Stimulated activated naive CD8-positive, alpha-beta T cell treated with anti-CD3 and anti-CD28 coated beads, Interleukin-15, amount 100 ng/mL, for 72 hours (primary cell): ENCODE data around the gene SOD1.
A peak's percentile ranks its signal among the peaks of the same experiment; 100 is the strongest.
"Not testable (repeated sequence)": the region's sequence is repeated elsewhere in the genome, so short reads cannot be mapped to it uniquely, and the experiment has no call there.

Source experiments
- ATAC-seq: fragments of 150-1000 bp; cut with Tn5 transposase; 2 replicates; pipeline ENCODE4 v1.10.0; 2021; ENCODE audit warnings: mild to moderate bottlenecking, moderate library complexity
- DNase-seq, 2 donors: peaks; one replicate each; pipeline ENCODE4 v3.0.0; 2021 to 2022
- H3K27ac Mint-ChIP-seq, 2 donors: one replicate each; pipeline ENCODE4 v1.8.0; 2022; ENCODE audit warnings: mild to moderate bottlenecking in 2 of 2, mixed read lengths in 2 of 2, moderate library complexity in 2 of 2
- H3K27me3 Mint-ChIP-seq: one replicate; pipeline ENCODE4 v1.8.0; 2022; ENCODE audit warnings: mixed read lengths
- H3K4me1 Mint-ChIP-seq: one replicate; pipeline ENCODE4 v1.8.0; 2022; ENCODE audit warnings: mild to moderate bottlenecking, mixed read lengths
- H3K4me3 Mint-ChIP-seq, 2 donors: one replicate each; pipeline ENCODE4 v1.8.0; 2022; ENCODE audit warnings: mild to moderate bottlenecking in 2 of 2, mixed read lengths in 2 of 2, moderate library complexity in 1 of 2
- H3K9me3 Mint-ChIP-seq, 2 donors: one replicate each; pipeline ENCODE4 v1.8.0; 2022; ENCODE audit warnings: mixed read lengths in 2 of 2

SOD1 gene

DNA sequence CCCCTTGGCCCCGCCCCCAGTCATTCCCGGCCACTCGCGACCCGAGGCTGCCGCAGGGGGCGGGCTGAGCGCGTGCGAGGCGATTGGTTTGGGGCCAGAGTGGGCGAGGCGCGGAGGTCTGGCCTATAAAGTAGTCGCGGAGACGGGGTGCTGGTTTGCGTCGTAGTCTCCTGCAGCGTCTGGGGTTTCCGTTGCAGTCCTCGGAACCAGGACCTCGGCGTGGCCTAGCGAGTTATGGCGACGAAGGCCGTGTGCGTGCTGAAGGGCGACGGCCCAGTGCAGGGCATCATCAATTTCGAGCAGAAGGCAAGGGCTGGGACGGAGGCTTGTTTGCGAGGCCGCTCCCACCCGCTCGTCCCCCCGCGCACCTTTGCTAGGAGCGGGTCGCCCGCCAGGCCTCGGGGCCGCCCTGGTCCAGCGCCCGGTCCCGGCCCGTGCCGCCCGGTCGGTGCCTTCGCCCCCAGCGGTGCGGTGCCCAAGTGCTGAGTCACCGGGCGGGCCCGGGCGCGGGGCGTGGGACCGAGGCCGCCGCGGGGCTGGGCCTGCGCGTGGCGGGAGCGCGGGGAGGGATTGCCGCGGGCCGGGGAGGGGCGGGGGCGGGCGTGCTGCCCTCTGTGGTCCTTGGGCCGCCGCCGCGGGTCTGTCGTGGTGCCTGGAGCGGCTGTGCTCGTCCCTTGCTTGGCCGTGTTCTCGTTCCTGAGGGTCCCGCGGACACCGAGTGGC is at the start of gene SOD1:
Gene SOD1 (plus strand): TSS at position 158 of the 723 bp plus-strand sequence. CDS start 77 bp downstream, at position 235.
- DNase-seq: peak; percentile 96 to 97
- H3K4me3 Mint-ChIP-seq: peak within 1 kb of the TSS; percentile 99 to 100
- H3K27me3 Mint-ChIP-seq: no peaks in the 10 kb centered on the region
- peak within 1 kb of the TSS; percentile 99 for H3K27ac Mint-ChIP-seq
- peaks cover 73% of the 10 kb centered on the region for H3K4me1 Mint-ChIP-seq
- peak; percentile 94 for ATAC-seq
- H3K9me3 Mint-ChIP-seq: no peaks in the 10 kb centered on the region

DNA sequence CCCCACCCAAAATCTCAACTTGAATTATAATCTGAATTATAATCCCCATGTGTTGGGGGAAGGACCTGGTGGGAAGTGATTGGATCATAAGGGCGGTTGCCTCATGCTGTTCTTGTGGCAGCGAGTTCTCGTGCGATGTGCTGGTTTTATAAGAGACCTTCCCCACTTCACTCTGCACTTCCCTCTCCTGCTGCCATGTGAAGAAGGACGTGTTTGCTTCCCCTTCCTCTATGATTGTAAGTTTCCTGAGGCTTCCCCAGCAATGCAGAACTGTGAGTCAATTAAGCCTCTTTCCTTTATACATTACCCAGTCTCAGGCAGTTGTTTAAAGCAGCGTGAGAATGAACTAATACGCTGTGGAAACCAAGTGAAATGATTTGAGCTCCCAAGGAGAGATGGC is 48.0 kb upstream of the SOD1 start:
- Mint-ChIP-seq H3K4me1 (peaks cover 10% of the 10 kb centered on the region), H3K9me3 (peaks cover 15 to 19% of the 10 kb centered on the region in 2 donors), H3K4me3 (no peak overlapping the region), H3K27me3 (peaks cover 19% of the 10 kb centered on the region), H3K27ac (no peak overlapping the region)
- DNase-seq (no peak), ATAC-seq (no peak)

DNA sequence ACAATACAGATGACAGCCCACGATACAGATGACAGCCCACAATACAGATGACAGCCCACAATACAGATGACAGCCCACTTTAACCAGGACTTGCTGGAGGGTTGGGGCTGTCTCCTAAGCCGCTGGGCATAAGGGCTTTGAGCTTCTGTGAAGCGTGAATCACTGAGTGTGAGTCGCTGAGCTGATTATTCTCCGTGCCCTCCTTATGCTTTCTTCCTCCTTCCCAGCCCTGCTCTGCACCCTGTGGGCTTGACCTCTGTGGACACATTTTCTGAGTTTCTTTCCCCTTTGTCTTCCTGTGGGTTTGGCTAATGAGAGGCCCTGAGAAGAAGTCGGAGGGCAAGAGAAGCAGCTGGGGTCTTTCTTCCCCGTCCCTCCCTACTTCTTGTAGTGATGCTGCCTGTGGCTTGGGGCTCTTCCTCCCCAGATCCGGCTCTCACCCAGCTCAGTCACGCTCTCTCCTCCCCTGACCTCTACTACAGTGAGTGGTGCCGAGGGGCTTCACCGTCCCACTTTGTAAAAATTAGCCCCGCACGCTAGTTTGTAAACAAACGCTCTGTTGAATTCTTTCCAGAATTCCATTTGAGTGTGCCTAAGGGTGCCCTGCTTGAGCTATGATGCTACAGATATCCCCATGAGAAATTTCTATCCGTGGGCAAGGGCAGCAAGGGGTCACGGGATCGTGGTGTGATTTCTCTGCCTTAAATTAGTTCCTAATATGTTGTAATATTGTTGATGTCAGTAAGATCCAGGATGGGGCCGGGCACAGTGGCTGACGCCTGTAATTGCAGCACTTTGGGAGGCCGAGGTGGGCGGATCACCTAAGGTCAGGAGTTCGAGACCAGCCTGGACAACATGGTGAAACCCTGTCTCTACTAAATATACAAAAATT is 46.4 kb upstream of the SOD1 start:
- ATAC-seq (no peak), DNase-seq (no peak)
- Mint-ChIP-seq H3K27ac (peak overlapping the region; percentile 14 to 57), H3K27me3 (peaks cover 19% of the 10 kb centered on the region), H3K4me1 (peaks cover 10% of the 10 kb centered on the region), H3K9me3 (peaks cover 15 to 19% of the 10 kb centered on the region in 2 donors), H3K4me3 (peak overlapping the region in 1 of 2 donors; percentile 16)

GRCh38 chr21:31614705-31615104 is 44.8 kb upstream of the SOD1 start:
- no peak overlapping the region for H3K4me3 Mint-ChIP-seq
- DNase-seq (no peak), ATAC-seq (no peak)
- peaks cover 17% of the 10 kb centered on the region for H3K4me1 Mint-ChIP-seq
- H3K27me3 Mint-ChIP-seq: peaks cover 19% of the 10 kb centered on the region
- no peak overlapping the region for H3K27ac Mint-ChIP-seq
- peaks cover 15 to 28% of the 10 kb centered on the region in 2 donors for H3K9me3 Mint-ChIP-seq

DNA sequence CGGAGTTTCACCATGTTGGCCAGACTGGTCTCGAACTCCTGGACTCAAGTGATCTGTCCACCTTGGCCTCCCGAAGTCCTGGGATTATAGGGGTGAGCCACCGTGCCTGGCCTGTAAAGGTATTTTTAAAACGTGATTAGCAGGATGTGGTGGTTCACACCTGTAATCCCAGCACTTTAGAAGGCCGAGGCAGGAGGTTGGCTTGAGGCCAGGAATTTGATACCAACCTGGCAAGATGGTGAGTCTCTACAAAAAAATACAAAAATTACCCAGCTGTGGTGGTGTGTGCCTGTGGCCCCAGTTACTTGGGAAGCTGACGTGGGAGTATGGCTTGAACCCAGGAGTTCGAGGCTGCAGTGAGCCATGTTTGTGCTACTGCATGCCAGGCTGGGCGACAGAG is 43.3 kb upstream of the SOD1 start:
- no peak for ATAC-seq
- peaks cover 9 to 20% of the 10 kb centered on the region in 2 donors for H3K9me3 Mint-ChIP-seq
- H3K4me1 Mint-ChIP-seq: peaks cover 17% of the 10 kb centered on the region

DNA sequence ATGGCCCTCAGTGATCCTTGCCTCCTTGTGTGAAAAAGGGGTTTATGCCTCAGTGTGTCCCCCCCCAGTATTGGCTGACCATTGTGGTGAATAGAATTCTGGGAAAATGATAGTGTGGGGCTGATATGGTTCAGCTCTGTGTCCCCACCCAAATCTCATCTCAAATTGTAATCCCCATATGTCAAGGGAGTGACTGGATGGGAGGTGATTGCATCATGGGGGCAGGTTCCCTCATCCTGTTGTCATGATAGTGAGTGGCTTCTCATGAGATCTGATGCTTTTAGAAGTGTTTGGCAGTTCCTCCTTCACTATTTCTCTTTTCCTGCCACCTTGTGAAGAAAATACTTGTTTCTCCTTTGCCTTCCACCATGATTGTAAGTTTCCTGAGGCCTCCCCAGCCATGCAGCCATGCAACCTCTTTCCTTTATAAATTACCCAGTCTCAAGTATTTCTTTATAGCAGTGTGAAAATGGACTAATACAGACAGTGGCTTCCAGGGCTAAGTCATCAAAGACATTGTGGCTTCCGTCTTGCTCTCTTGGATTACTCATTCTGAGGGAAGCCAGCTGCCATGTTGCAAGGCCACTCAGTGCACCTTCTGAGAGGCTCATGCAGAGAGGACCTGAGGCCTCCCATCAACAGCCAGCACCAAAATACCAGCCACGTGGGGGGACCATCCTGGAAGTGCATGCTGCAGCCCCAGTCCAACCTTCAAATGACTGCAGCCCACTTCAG is 40.6 kb upstream of the SOD1 start:
- Mint-ChIP-seq H3K4me1 (peaks cover 14% of the 10 kb centered on the region), H3K9me3 (peaks cover 0 to 9% of the 10 kb centered on the region in 2 donors), H3K27ac (peak overlapping the region in 1 of 2 donors; percentile 50), H3K27me3 (no peaks in the 10 kb centered on the region), H3K4me3 (no peak overlapping the region)
- ATAC-seq: no peak
- DNase-seq: no peak

More for the DNA sequence above, 43.3 kb upstream of the SOD1 start:
- Mint-ChIP-seq H3K27ac (no peak overlapping the region), H3K27me3 (peaks cover 19% of the 10 kb centered on the region), H3K4me3 (no peak overlapping the region)
- DNase-seq: no peak

DNA sequence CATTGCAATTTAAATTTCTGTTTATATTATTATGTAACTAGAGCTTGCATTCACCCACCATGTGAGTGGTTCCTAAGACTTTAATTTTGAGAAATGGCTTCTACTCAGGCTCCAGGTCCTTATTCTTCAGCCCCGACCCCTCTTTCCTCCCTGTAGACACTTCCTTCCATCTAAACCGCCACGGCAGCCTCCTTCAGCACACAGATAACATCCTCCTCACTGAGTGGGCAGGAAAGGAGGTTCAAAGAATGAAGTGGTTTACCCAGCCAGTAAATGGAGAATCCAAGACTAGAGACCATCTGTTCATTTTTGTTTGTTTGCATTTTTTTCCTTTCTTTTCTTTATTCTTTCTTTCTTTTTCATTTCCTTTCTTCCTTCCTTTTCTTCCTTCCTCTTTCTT is 37.1 kb upstream of the SOD1 start:
- DNase-seq (no peak), ATAC-seq (no peak)
- Mint-ChIP-seq H3K4me1 (peaks cover 14% of the 10 kb centered on the region), H3K27ac (no peak overlapping the region), H3K4me3 (no peak overlapping the region), H3K27me3 (no peaks in the 10 kb centered on the region), H3K9me3 (peaks cover 0 to 9% of the 10 kb centered on the region in 2 donors)

DNA sequence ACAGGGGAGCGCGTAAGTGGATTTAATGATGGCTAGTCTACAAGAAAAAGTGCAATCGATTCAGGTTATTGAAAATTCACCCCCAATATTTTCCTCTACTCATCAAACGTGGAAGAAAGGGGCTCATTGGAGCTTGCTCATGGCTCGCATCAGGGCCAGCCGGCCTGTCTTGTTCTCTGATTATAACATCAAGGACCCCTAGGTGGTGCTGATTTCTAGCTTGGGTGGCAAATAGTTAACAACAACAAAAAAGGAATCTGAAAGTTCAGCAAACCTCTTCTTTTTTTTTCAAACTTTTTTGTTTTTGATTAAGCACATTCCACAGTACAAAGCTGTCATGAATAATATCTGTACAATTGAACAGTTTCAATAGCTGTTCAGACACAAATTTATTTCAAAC is 35.8 kb upstream of the SOD1 start:
- H3K27ac Mint-ChIP-seq: no peak overlapping the region
- H3K4me3 Mint-ChIP-seq: no peak overlapping the region
- H3K27me3 Mint-ChIP-seq: no peaks in the 10 kb centered on the region
- peaks cover 13% of the 10 kb centered on the region for H3K4me1 Mint-ChIP-seq
- H3K9me3 Mint-ChIP-seq: peaks cover 0 to 8% of the 10 kb centered on the region in 2 donors
- no peak for DNase-seq
- no peak for ATAC-seq

- no peaks in the 10 kb centered on the region for H3K27me3 Mint-ChIP-seq
- H3K4me1 Mint-ChIP-seq: peaks cover 8% of the 10 kb centered on the region
- ATAC-seq: no peak
- H3K27ac Mint-ChIP-seq: no peak overlapping the region
- no peak overlapping the region for H3K4me3 Mint-ChIP-seq
- DNase-seq: no peak
- peaks cover 0 to 3% of the 10 kb centered on the region in 2 donors for H3K9me3 Mint-ChIP-seq
Measured at GRCh38 chr21:31624181-31624580, 35.3 kb upstream of the SOD1 start.

GRCh38 chr21:31624961-31625491 is 34.5 kb upstream of the SOD1 start:
- Mint-ChIP-seq H3K4me1 (peaks cover 7% of the 10 kb centered on the region), H3K4me3 (no peak overlapping the region), H3K27ac (no peak overlapping the region), H3K27me3 (no peaks in the 10 kb centered on the region), H3K9me3 (no peaks in the 10 kb centered on the region)
- DNase-seq (no peak), ATAC-seq (no peak)

DNA sequence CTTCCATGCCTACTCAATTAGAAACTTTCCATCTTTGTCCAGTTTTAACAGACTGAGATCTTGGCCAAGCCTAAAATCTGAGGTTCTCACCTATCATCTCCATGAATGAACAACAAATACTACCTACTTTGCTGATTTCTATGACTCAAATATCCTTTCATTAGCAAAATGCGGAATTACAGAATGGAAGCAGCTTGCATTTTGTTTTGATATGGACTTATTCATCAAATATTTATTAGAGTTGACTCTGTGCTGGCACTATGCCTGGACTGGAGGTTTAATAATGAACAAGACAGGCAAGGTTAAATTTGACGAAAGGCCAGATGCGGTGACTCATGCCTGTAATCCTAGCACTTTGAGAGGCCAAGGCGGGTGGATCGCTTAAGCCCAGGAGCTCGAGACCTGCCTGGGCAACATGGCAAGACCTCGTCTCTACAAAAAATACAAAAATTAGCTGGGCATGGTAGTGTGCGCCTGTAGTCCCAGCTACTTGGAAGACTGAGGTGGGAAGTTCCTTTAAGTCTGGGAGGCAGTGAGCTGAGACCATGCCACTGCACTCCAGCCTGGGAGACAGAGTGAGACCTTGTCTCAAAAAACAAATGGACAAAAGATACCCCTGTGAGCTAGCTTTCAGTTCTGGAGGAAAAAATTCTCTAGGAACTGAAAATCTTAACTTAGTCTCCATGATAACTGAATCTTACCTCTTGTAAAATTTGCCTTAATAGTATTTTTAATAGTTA is 29.4 kb upstream of the SOD1 start:
- no peak for DNase-seq
- H3K27ac Mint-ChIP-seq: no peak overlapping the region
- ATAC-seq: no peak
- peaks cover 0 to 14% of the 10 kb centered on the region in 2 donors for H3K9me3 Mint-ChIP-seq
- H3K4me3 Mint-ChIP-seq: no peak overlapping the region
- no peaks in the 10 kb centered on the region for H3K4me1 Mint-ChIP-seq
- H3K27me3 Mint-ChIP-seq: no peaks in the 10 kb centered on the region

DNA sequence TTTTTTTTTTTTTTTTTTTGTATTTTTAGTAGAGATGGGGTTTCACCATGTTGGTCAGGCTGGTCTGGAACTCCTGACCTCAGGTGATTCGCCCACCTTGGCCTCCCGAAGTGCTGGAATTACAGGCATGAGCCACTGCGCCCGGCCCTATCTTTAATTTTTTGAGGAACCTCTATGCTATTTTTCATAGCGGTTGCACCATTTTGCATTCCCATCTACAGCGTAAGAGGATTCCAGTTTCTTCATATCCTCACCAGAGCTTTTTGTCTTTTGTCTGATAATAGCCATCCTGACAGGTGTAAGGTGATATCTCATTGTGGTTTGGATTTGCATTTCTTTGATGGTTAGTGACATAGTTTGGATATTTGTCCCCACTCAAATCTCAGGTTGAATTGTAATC is 27.6 kb upstream of the SOD1 start:
- H3K27me3 Mint-ChIP-seq: not testable (repeated sequence)

GRCh38 chr21:31634993-31635392 is 24.5 kb upstream of the SOD1 start:
- Mint-ChIP-seq H3K4me3 (no peak overlapping the region), H3K27ac (no peak overlapping the region), H3K9me3 (peaks cover 0 to 21% of the 10 kb centered on the region in 2 donors), H3K4me1 (no peaks in the 10 kb centered on the region), H3K27me3 (no peaks in the 10 kb centered on the region)
- ATAC-seq (no peak), DNase-seq (no peak)

More for the DNA sequence above, 27.6 kb upstream of the SOD1 start:
- not testable (repeated sequence) for H3K4me1 Mint-ChIP-seq, H3K4me3 Mint-ChIP-seq, ATAC-seq, DNase-seq
- Mint-ChIP-seq H3K9me3 (peaks cover 0 to 14% of the 10 kb centered on the region in 2 donors), H3K27ac (peak overlapping the region in 1 of 2 donors; percentile 15)

DNA sequence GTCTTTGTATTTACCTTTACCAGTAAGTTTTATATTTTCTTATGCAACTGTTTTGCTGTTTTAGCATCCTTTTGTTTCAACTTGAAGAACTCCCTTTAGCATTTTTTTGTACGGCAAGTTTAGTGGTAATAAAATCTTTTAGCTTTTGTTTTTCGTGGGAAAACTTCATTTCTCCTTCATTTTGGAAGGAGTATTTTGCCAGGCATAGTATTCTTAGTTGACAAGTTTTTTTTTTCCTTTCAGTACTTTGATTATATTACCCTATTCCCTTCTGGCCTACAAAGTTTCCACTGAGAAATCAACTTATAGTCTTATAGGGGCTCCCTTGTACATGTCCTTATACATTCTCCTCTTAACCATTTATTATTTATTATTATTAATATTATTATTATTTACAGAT is 22.6 kb upstream of the SOD1 start:
- ATAC-seq (no peak), DNase-seq (no peak)
- H3K4me1 Mint-ChIP-seq: no peaks in the 10 kb centered on the region
- H3K27me3 Mint-ChIP-seq: no peaks in the 10 kb centered on the region
- H3K4me3 Mint-ChIP-seq: no peak overlapping the region
- peak overlapping the region in 1 of 2 donors; percentile 7 for H3K27ac Mint-ChIP-seq
- peaks cover 0 to 20% of the 10 kb centered on the region in 2 donors for H3K9me3 Mint-ChIP-seq
